Keratinocyte (primary cell): Measurements from ENCODE around the gene KRT79. TPM values are rescaled to one million over a fixed set of nuclear protein-coding genes. Genes with fewer than 3 reads are reported as not detected.
"Not testable (repeated sequence)": the region's sequence is repeated elsewhere in the genome, so short reads cannot be mapped to it uniquely, and the experiment has no call there.

Experiments
- DNase-seq: peaks from one replicate; pipeline ENCODE4 v3.0.0-alpha.2; 2011; ENCODE audit warnings: low read depth, missing footprints, low spot score
- FAIRE-seq: peaks from 2 replicates; lab custom pipeline; 2011; peaks lifted over from hg19 to GRCh38; lab: Jason Lieb, UNC
- H2AFZ ChIP-seq: 2 replicates; pipeline ENCODE4 v1.6.0; 2012; ENCODE audit warnings: low read length, control low read depth, inconsistent platforms; ENCODE audit not compliant: control insufficient read depth
- H3K27ac ChIP-seq: 2 replicates; pipeline ENCODE4 v1.5.1; 2011; ENCODE audit warnings: low read length; ENCODE audit not compliant: control insufficient read depth, insufficient read depth
- H3K27me3 ChIP-seq: 3 replicates; pipeline ENCODE4 v1.6.0; 2011; ENCODE audit warnings: low read length; ENCODE audit not compliant: control insufficient read depth, insufficient read depth; ENCODE audit errors: extremely low read depth
- H3K36me3 ChIP-seq, 2 experiments: 2 replicates in 1 of 2; 3 replicates in 1 of 2; pipeline ENCODE4 v1.5.1; 2011; ENCODE audit warnings: low read length in 2 of 2, mild to moderate bottlenecking in 1 of 2; ENCODE audit not compliant: control insufficient read depth in 2 of 2, insufficient read depth in 2 of 2; ENCODE audit errors: extremely low read depth in 1 of 2
- H3K4me1 ChIP-seq: 3 replicates; pipeline ENCODE4 v1.5.1; 2011; ENCODE audit warnings: low read length; ENCODE audit not compliant: control insufficient read depth, insufficient read depth; ENCODE audit errors: extremely low read depth
- H3K4me2 ChIP-seq: 3 replicates; pipeline ENCODE4 v1.6.0; 2011; ENCODE audit warnings: low read depth, low read length; ENCODE audit not compliant: control insufficient read depth, insufficient read depth; ENCODE audit errors: extremely low read depth
- H3K4me3 ChIP-seq, 3 experiments: fragments of 200-600 bp in 1 of 3; sonication (generic) in 1 of 3; 2 replicates in 2 of 3; 3 replicates in 1 of 3; pipeline ENCODE4 v1.5.1; 2011 to 2016; ENCODE audit warnings: low read length in 3 of 3, mild to moderate bottlenecking in 3 of 3, control low read depth in 2 of 3, inconsistent platforms in 1 of 3, low read depth in 1 of 3, mixed read lengths in 1 of 3, mixed run types in 1 of 3, moderate library complexity in 1 of 3; ENCODE audit not compliant: control insufficient read depth in 2 of 3, insufficient read depth in 2 of 3; ENCODE audit errors: extremely low read depth in 1 of 3
- H3K79me2 ChIP-seq: 2 replicates; pipeline ENCODE4 v1.6.0; 2012; ENCODE audit warnings: low read length; ENCODE audit not compliant: control insufficient read depth, insufficient read depth
- H3K9ac ChIP-seq: 3 replicates; pipeline ENCODE4 v1.6.0; 2011; ENCODE audit warnings: low read length; ENCODE audit not compliant: control insufficient read depth, insufficient read depth; ENCODE audit errors: extremely low read depth
- H3K9me1 ChIP-seq: 3 replicates; pipeline ENCODE4 v1.6.0; 2011; ENCODE audit warnings: low read length; ENCODE audit not compliant: control insufficient read depth, insufficient read depth; ENCODE audit errors: extremely low read depth
- H3K9me3 ChIP-seq: 2 replicates; pipeline ENCODE4 v1.5.1; 2012; ENCODE audit warnings: low read depth, low read length; ENCODE audit not compliant: control insufficient read depth
- H4K20me1 ChIP-seq: 3 replicates; pipeline ENCODE4 v1.6.0; 2011; ENCODE audit warnings: low read length; ENCODE audit not compliant: control insufficient read depth, insufficient read depth; ENCODE audit errors: extremely low read depth
- CTCF ChIP-seq, 3 experiments: IDR thresholded peaks in 1 of 3; conservative IDR thresholded peaks in 1 of 3; optimal IDR thresholded peaks in 1 of 3; 2 replicates in 2 of 3; 3 replicates in 1 of 3; pipeline versions ENCODE3 to v1.5.1; 2011; ENCODE audit warnings: low read length in 3 of 3, mild to moderate bottlenecking in 3 of 3, moderate library complexity in 2 of 3, control low read depth in 1 of 3, inconsistent platforms in 1 of 3; ENCODE audit not compliant: insufficient read depth in 2 of 3; ENCODE audit errors: extremely low read depth in 1 of 3
- EZH2 ChIP-seq: IDR thresholded peaks from one replicate; pipeline ENCODE4 v1.6.1; 2012; ENCODE audit warnings: inconsistent platforms, mild to moderate bottlenecking, low read length, moderate library complexity
- dilution Hi-C: fragments of 300-500 bp; cut with MboI; formaldehyde crosslinking; loops from one replicate; pipeline ENCODE4 v1.7.0; 2020; ENCODE audit warnings: low sequenced_read_pairs; ENCODE audit not compliant: extremely low pct_ligation_motif_present
- polyA minus RNA-seq, 3 experiments: library from RNA; depleted of rRNA, polyadenylated mRNA; stranded (reverse); fragments of >200 nt; gene quantifications; 1 replicate in 1 of 3; 2 replicates in 1 of 3; 3 replicates in 1 of 3; pipeline ENCODE4 v1.2.3, GENCODE V29; 2011
- polyA plus RNA-seq, 5 experiments: library from polyadenylated mRNA; depleted of rRNA in 3 of 5; stranded (reverse) in 3 of 5; stranded (forward) in 1 of 5; unstranded in 1 of 5; fragments of >200 nt; gene quantifications; 1 replicate in 1 of 5; 2 replicates in 3 of 5; 3 replicates in 1 of 5; pipeline versions ENCODE4 v1.2.1 to v1.2.3, GENCODE V29; 2011 to 2012; ENCODE audit warnings: missing spikeins in 2 of 5, low read depth in 1 of 5, low replicate concordance in 1 of 5

Gene KRT79
- polyA plus RNA-seq (0.09 to 0.22 TPM (median 0.12 TPM) in 3 replicates), polyA minus RNA-seq (0.20 to 0.29 TPM in 2 of 3 replicates, not detected in the other)
- 4.6 TPM for polyA plus RNA-seq (2011; ENCODE audit: low read depth)
- polyA plus RNA-seq (2011; cell fraction: cytosol; rRNA removed), result 0.07 and 0.12 TPM in 2 replicates
- 1.0 TPM in 2 replicates for polyA plus RNA-seq (2011; cell fraction: nucleus; rRNA removed)
- polyA plus RNA-seq (2012; ENCODE audit: low replicate concordance), result 0.10 and 4.8 TPM in 2 replicates
- polyA minus RNA-seq (2011; cell fraction: cytosol; rRNA and poly(A)+ RNA removed), result not detected
- polyA minus RNA-seq (2011; cell fraction: nucleus; rRNA and poly(A)+ RNA removed), result 0.63 TPM in 1 of 2 replicates, not detected in the other

GRCh38 chr12:52833922-52834726, at the start of gene KRT79:
TSS of gene KRT79 (minus strand) at chr12:52834311. CDS start at chr12:52834260, 51 bp downstream.
- no peaks in the 10 kb centered on the region for H3K9me3 ChIP-seq
- TF ChIP-seq CTCF (optimal IDR thresholded peaks at IDR 0.05 in 1 of 3, IDR thresholded peaks at IDR 0.05 in 1 of 3, conservative IDR thresholded peaks at IDR 0.05 in 1 of 3; ENCODE audit: extremely low read depth in 1 of 3, insufficient read depth in 2 of 3, low read length in 3 of 3) (no peak), EZH2 (no peak)
- FAIRE-seq (no peak), DNase-seq (no peak)
- dilution Hi-C loops, result no loop called here
- H3K9ac ChIP-seq, result no peak within 1 kb of the TSS
- no peaks in the 10 kb centered on the region for H3K9me1 ChIP-seq
- no peak within 1 kb of the TSS for H3K4me2 ChIP-seq
- H4K20me1 ChIP-seq, result no peaks in the 10 kb centered on the region
- H3K27ac ChIP-seq, result no peak within 1 kb of the TSS
- H3K79me2 ChIP-seq, result no peaks in the 10 kb centered on the region
- H2AFZ ChIP-seq, result no peak within 1 kb of the TSS
- H3K4me3 ChIP-seq, result no peak within 1 kb of the TSS
- H3K36me3 ChIP-seq, result no peaks in the 10 kb centered on the region
- peaks cover 17% of the 10 kb centered on the region for H3K4me1 ChIP-seq
- H3K27me3 ChIP-seq, result peaks cover 2% of the 10 kb centered on the region

GRCh38 chr12:52880499-52880898, 46.4 kb upstream of the KRT79 start:
- H3K9me3 ChIP-seq, H3K4me3 ChIP-seq, H3K79me2 ChIP-seq, H3K27me3 ChIP-seq, H3K9me1 ChIP-seq, H2AFZ ChIP-seq, H3K36me3 ChIP-seq, H3K4me2 ChIP-seq, FAIRE-seq, dilution Hi-C loops, DNase-seq, H4K20me1 ChIP-seq, H3K27ac ChIP-seq, H3K9ac ChIP-seq: not testable (repeated sequence)
- H3K4me1 ChIP-seq, result peaks cover 39% of the 10 kb centered on the region
